AG10803 (cell line): ENCODE results near the gene SYTL2.
"Not testable (repeated sequence)": the region's sequence is repeated elsewhere in the genome, so short reads cannot be mapped to it uniquely, and the experiment has no call there.

Experiments
- DNase-seq: peaks from one replicate; pipeline ENCODE4 v3.0.0; 2010; ENCODE audit warnings: low read depth
- H3K4me3 ChIP-seq: 2 replicates; pipeline ENCODE4 v1.5.1; 2011; ENCODE audit warnings: mild to moderate bottlenecking, low read length, control low read depth
- TF ChIP-seq, protein P1 (sequence below): conservative IDR thresholded peaks from 2 replicates; pipeline ENCODE4 v1.5.1; 2011; ENCODE audit warnings: mild to moderate bottlenecking, low read length, control low read depth, inconsistent platforms

The SYTL2 gene

GRCh38 chr11:85791409-85791990 lies 19.4 kb downstream of the SYTL2 start:
- H3K4me3 ChIP-seq: no peak overlapping the region
- DNase-seq: no peak
- TF ChIP-seq, protein P1, sequence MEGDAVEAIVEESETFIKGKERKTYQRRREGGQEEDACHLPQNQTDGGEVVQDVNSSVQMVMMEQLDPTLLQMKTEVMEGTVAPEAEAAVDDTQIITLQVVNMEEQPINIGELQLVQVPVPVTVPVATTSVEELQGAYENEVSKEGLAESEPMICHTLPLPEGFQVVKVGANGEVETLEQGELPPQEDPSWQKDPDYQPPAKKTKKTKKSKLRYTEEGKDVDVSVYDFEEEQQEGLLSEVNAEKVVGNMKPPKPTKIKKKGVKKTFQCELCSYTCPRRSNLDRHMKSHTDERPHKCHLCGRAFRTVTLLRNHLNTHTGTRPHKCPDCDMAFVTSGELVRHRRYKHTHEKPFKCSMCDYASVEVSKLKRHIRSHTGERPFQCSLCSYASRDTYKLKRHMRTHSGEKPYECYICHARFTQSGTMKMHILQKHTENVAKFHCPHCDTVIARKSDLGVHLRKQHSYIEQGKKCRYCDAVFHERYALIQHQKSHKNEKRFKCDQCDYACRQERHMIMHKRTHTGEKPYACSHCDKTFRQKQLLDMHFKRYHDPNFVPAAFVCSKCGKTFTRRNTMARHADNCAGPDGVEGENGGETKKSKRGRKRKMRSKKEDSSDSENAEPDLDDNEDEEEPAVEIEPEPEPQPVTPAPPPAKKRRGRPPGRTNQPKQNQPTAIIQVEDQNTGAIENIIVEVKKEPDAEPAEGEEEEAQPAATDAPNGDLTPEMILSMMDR: no peak

DNA sequence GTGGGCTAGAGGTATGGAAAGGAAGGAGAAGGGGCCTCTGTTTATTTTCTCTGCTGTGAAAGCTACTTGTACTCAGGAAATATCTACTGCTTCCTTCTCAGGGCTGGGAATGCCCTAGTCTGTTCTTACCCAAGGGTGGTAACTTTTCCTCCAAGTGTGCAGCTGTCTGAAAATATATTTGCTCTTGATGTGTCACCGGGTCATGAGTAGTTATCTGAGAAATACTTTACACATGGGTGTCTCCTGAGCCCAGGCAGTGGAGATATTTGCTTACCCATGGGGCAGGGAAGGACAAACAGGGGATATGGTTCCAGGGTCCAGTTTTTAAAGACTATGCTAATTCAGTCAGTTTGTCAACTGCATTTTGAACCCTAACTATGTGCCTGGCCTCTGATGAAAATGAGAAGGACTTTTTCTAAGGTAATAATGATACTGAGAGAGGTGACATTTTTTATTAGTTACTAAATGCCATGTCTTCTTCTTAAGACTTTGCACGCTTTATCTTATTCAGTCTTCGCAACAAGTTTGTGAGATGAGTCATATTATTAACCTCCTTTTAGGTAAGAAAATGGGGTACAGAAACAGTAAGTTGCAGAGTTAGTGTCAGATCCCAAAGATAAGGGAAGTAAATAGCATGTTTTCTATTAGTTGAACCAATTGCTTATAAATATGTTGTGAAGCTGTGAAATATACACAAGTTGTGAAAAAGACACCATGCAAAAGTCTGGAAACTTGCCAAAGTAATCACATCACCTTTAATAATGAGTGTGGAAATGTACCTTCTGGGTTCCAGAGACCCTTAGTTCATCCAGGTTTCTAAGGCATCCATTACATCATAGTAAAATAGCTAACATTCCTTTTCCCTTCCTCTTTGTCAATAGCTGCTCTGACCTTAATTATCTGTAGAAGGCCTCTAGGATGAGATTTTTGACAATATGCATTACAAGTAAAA lies 22.9 kb downstream of the SYTL2 start:
- TF ChIP-seq, protein P1: no peak
- peak; percentile 27 for DNase-seq
- H3K4me3 ChIP-seq: no peak overlapping the region

DNA sequence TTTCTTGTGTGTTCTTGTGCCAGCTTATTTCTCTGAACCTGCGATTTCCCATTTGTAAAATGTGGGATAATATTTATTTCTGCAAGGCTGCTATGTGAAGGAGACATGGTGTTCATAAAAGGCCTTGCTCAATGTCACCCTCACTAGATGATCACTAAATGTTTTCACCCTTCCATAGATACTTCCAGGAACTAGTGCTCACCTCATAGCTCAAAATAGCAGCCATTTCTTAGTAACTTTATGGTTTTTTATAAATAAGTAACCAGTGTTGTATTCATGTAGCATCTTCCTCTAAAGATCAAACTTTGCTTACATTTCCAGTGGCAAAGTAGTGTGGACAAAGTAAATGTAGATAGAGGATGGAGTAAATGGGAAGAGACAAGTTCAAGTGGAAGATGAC lies 23.8 kb downstream of the SYTL2 start:
- no peak for DNase-seq
- TF ChIP-seq, protein P1: no peak
- no peak overlapping the region for H3K4me3 ChIP-seq

DNA sequence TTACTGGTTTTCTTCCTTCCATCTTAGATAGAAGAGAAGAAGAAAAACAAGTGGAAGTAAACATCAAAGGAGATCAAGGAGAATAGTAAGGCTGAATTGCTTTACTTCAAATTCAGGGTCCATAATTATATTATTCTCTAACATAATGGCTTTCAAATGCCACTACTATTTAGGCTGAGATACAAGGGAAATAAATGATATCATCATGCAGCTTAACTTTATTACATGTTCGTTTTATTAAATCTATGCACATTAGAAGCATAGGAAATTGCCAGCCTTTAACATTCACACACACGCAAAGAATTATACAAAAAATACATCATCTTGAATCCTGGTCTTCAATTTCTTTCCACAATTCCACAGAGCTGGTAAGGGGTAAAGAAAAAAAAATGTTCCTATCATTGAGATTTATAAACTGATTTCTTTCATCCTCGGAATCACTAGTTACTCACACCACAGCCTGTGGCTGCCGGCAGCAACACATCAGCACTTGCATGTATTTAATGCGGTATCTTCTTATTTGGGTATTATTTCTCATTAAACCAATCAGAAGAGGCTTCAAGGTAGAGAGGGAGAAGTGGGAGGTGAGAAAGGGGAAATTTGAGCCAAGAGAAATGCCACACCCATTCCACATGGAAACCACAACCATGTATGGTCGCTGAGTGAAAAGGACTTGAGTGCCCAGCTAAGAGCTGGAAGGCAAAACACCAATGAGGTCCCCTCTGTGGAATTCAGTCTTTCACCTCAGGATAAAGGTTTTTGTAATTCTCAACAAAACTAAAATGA lies 26.3 kb downstream of the SYTL2 start:
- TF ChIP-seq, protein P1: no peak
- H3K4me3 ChIP-seq: no peak overlapping the region
- DNase-seq: no peak

GRCh38 chr11:85783758-85784157 lies 27.2 kb downstream of the SYTL2 start:
- TF ChIP-seq, protein P1: no peak
- no peak overlapping the region for H3K4me3 ChIP-seq

GRCh38 chr11:85780780-85781517 lies 30.0 kb downstream of the SYTL2 start:
- not testable (repeated sequence) for H3K4me3 ChIP-seq
- peak; percentile 40 for DNase-seq

More at GRCh38 chr11:85783758-85784157, 27.2 kb downstream of the SYTL2 start:
- DNase-seq: no peak
